Measurements from ENCODE around the gene ALLC. TPM values are rescaled to one million over a fixed set of nuclear protein-coding genes. Genes with fewer than 3 reads are reported as not detected.

ALLC gene
- total and polyA plus RNA-seq, 7 donors, result not detected

GRCh38 chr2:3646446-3646845 lies 11.6 kb upstream of the ALLC start:
- H3K27ac ChIP-seq, result no peak overlapping the region
- H3K36me3 ChIP-seq (ENCODE audit: insufficient read depth in 1 of 2, low read depth in 1 of 2), result no peaks in the 10 kb centered on the region
- ATAC-seq, result no peak
- 81 to 91% (median 87%) methylated on average over 8 of the region's 8 CpGs for WGBS, 3 donors
- H3K4me3 ChIP-seq, result no peak overlapping the region
- intact Hi-C loops (cut with DNase I), result no loop called here
- no peaks in the 10 kb centered on the region for H3K4me1 ChIP-seq
- H3K27me3 ChIP-seq (ENCODE audit: insufficient read depth in 3 of 3, low read length in 2 of 3), result peaks cover 0 to 3% (median 0%) of the 10 kb centered on the region in 3 donors
- DNase-seq, result no peak
- TF ChIP-seq CTCF (IDR thresholded peaks at IDR 0.05), result no peak
- H3K9me3 ChIP-seq, result no peaks in the 10 kb centered on the region

- 71 to 85% (median 84%) methylated on average over 13 of the region's 13 CpGs for WGBS, 3 donors
- peaks cover 0 to 11% (median 0%) of the 10 kb centered on the region in 3 donors for H3K27me3 ChIP-seq (ENCODE audit: insufficient read depth in 3 of 3, low read length in 2 of 3)
- TF ChIP-seq CTCF (IDR thresholded peaks at IDR 0.05), result no peak
- H3K36me3 ChIP-seq (ENCODE audit: insufficient read depth in 1 of 2, low read depth in 1 of 2), result no peaks in the 10 kb centered on the region
- ATAC-seq (no peak), DNase-seq (no peak)
- H3K27ac ChIP-seq, result no peak overlapping the region
- intact Hi-C loops (cut with DNase I), result no loop called here
- no peak overlapping the region for H3K4me3 ChIP-seq
- H3K9me3 ChIP-seq, result no peaks in the 10 kb centered on the region
- no peaks in the 10 kb centered on the region for H3K4me1 ChIP-seq
Observed at GRCh38 chr2:3647246-3647645, 10.8 kb upstream of the ALLC start.

GRCh38 chr2:3647831-3648651 lies 10.0 kb upstream of the ALLC start:
- no peak for TF ChIP-seq CTCF (IDR thresholded peaks at IDR 0.05)
- H3K4me3 ChIP-seq, result no peak overlapping the region
- intact Hi-C loops (cut with DNase I), result no loop called here
- no peaks in the 10 kb centered on the region for H3K4me1 ChIP-seq
- DNase-seq (no peak), ATAC-seq (no peak)
- no peaks in the 10 kb centered on the region for H3K36me3 ChIP-seq (ENCODE audit: insufficient read depth in 1 of 2, low read depth in 1 of 2)
- peaks cover 0 to 18% (median 0%) of the 10 kb centered on the region in 3 donors for H3K27me3 ChIP-seq (ENCODE audit: insufficient read depth in 3 of 3, low read length in 2 of 3)
- H3K9me3 ChIP-seq, result no peaks in the 10 kb centered on the region
- 83 to 91% (median 87%) methylated on average over 14 of the region's 14 CpGs for WGBS, 3 donors
- no peak overlapping the region for H3K27ac ChIP-seq

GRCh38 chr2:3648652-3649177 lies 9.3 kb upstream of the ALLC start:
- no peak overlapping the region for H3K4me3 ChIP-seq
- intact Hi-C loops (cut with DNase I), result no loop called here

More at GRCh38 chr2:3648652-3649177, 9.3 kb upstream of the ALLC start:
- ATAC-seq (no peak), DNase-seq (no peak)
- Histone ChIP-seq H3K36me3 (ENCODE audit: insufficient read depth in 1 of 2, low read depth in 1 of 2) (no peaks in the 10 kb centered on the region), H3K9me3 (no peaks in the 10 kb centered on the region), H3K4me1 (no peaks in the 10 kb centered on the region), H3K27me3 (ENCODE audit: insufficient read depth in 3 of 3, low read length in 2 of 3) (peaks cover 0 to 20% (median 0%) of the 10 kb centered on the region in 3 donors), H3K27ac (no peak overlapping the region)
- no peak for TF ChIP-seq CTCF (IDR thresholded peaks at IDR 0.05)
- 92 to 95% (median 93%) methylated on average over 20 of the region's 20 CpGs for WGBS, 3 donors

Data from psoas muscle (tissue), 8 donors.